ENCODE results near the gene PARP2.

DNA sequence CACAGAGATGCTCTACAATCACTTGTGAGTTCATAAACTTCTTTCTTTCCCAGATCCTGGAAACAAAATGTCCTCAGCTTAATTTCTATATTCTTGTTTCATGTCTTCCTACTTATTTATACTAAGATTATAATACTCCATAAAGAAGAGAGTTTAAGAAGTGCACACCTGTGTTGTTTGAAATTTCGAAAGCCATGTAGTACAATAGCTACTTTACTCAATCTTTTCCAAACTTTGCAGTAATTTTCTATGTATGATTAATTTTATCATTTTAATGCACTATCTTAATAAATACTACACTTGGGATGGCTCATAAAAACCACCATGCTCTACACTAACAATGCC, 37.4 kb upstream of the PARP2 start:
- TF ChIP-seq POLR2A (IDR thresholded peaks at IDR 0.05): no peak
- TF ChIP-seq, protein P1, sequence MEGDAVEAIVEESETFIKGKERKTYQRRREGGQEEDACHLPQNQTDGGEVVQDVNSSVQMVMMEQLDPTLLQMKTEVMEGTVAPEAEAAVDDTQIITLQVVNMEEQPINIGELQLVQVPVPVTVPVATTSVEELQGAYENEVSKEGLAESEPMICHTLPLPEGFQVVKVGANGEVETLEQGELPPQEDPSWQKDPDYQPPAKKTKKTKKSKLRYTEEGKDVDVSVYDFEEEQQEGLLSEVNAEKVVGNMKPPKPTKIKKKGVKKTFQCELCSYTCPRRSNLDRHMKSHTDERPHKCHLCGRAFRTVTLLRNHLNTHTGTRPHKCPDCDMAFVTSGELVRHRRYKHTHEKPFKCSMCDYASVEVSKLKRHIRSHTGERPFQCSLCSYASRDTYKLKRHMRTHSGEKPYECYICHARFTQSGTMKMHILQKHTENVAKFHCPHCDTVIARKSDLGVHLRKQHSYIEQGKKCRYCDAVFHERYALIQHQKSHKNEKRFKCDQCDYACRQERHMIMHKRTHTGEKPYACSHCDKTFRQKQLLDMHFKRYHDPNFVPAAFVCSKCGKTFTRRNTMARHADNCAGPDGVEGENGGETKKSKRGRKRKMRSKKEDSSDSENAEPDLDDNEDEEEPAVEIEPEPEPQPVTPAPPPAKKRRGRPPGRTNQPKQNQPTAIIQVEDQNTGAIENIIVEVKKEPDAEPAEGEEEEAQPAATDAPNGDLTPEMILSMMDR (IDR thresholded peaks at IDR 0.05): peak in 1 of 4 experiments; percentile 4

Data from prostate gland (tissue), 2 donors.